GM12865 (cell line): ENCODE data around the gene SEMA5A.

ENCODE experiments used
- DNase-seq: peaks from one replicate; pipeline ENCODE4 v3.0.0; 2010; ENCODE audit warnings: low read depth
- H3K4me3 ChIP-seq: 2 replicates; pipeline ENCODE4 v1.5.1; 2011; ENCODE audit warnings: mild to moderate bottlenecking, low read depth, low read length, control low read depth
- TF ChIP-seq, protein P1 (sequence below): IDR thresholded peaks from 2 replicates; pipeline ENCODE4 v1.5.1; 2011; ENCODE audit warnings: low read length, control low read depth, low read depth, inconsistent platforms; ENCODE audit not compliant: insufficient read depth; ENCODE audit errors: missing control alignments

Gene SEMA5A

DNA sequence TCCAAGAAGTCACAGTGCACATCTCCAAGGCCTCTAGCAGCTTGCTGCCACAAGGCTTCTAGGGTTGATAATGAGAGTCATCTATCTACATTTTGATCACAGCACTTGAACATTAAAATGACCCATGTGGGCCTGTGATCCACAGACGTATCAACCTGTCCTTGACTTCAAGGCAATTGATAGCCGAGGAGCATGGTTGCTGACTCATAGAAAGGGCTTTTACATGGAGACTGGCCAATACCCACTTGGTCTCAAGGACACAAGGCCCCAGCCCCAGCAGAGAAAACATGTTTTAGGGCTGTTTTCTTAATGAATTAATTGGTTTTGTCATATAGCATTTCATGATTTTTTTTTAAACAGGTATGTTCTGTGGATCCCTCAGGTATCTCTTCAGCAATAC is 314.0 kb downstream of the SEMA5A start:
- no peak for DNase-seq
- TF ChIP-seq, protein P1, sequence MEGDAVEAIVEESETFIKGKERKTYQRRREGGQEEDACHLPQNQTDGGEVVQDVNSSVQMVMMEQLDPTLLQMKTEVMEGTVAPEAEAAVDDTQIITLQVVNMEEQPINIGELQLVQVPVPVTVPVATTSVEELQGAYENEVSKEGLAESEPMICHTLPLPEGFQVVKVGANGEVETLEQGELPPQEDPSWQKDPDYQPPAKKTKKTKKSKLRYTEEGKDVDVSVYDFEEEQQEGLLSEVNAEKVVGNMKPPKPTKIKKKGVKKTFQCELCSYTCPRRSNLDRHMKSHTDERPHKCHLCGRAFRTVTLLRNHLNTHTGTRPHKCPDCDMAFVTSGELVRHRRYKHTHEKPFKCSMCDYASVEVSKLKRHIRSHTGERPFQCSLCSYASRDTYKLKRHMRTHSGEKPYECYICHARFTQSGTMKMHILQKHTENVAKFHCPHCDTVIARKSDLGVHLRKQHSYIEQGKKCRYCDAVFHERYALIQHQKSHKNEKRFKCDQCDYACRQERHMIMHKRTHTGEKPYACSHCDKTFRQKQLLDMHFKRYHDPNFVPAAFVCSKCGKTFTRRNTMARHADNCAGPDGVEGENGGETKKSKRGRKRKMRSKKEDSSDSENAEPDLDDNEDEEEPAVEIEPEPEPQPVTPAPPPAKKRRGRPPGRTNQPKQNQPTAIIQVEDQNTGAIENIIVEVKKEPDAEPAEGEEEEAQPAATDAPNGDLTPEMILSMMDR = no peak
- H3K4me3 ChIP-seq = no peak overlapping the region

DNA sequence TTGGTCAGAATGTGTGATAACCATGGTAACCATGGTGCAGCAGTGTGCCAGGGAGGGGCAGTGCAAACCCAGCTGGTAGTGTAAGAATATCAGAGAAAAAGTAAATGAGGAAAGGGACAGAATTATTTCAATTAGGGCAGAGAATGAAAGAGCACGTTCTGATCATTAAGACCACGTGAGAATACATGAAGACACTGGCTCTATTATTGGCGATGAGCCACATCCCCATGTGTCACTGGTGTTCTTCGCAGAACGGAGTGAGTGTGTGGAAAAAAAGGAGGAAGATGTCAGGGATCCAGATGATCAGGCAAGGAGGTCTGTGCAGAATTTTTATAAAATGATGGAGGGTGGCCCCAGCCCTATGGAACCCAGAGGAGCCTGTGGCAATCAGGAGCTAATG is 315.5 kb downstream of the SEMA5A start:
- TF ChIP-seq, protein P1 = no peak
- DNase-seq = no peak
- no peak overlapping the region for H3K4me3 ChIP-seq

DNA sequence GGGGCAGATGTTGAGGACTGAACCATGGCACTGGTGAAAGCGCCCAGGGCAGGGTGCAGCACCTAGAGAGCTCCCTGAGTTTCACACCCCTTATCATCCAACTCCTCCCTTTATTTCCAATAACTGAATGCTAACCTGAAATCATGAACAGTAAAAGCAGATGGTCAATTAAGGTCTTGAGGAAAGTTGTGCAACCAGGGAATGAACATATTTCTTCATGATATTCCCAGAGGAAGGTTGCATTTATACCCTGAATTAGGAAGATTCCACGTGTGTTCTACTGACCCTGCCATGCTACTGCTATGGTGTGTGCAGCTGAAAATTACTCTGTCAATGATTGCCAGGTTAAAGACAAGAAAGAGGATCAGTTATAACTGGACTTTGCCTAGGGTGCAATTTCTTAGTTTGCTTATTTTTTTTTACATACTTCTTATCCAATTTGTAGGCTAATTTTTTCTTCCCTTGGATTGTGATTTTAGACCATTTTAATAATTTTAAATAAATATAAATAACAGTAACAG is 319.8 kb downstream of the SEMA5A start:
- TF ChIP-seq, protein P1 = no peak
- DNase-seq = no peak
- no peak overlapping the region for H3K4me3 ChIP-seq

DNA sequence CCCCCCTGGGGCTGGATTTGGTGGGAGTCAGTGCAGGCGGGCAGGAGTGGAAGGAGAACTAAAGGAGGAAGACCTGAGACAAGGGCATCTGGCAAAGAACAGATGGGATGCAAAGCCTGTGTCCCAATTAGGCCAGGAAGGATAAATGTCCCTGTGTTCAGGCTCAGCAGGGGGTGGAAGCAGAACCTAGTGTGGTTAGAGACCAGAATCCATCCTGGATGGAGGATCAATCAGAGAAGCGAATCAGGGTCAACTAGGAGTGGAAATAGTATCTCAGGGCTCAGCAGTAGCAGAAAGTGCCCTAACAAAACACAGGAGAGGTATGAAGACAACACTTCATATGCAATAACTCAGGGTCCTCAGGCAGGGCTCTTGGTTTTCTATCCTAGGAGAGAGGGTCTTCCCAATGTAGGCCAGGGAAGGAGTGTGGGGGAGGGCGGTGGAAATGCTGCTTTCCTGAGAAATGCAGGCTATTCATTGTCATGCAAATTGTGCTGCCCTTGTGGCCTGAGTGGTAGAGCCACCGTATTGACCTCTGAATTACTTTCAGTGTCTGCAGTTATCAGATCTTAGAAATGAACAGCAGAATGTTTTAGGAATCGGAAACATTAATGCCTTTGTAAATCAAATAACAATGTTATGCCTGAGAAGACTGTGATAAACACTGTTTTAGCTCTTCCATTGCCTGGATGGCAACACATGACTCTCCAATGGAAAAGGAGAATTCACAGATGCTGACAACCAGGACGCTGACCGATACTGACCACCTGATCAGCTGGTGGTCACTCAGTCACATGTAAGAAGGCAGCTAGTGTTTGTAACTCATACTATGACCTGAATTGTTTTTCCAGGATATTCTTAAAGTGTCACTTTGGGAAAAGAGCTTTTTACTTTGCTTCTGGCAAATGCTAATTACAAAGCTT is 323.6 kb downstream of the SEMA5A start:
- H3K4me3 ChIP-seq = no peak overlapping the region
- TF ChIP-seq, protein P1 = no peak

DNA sequence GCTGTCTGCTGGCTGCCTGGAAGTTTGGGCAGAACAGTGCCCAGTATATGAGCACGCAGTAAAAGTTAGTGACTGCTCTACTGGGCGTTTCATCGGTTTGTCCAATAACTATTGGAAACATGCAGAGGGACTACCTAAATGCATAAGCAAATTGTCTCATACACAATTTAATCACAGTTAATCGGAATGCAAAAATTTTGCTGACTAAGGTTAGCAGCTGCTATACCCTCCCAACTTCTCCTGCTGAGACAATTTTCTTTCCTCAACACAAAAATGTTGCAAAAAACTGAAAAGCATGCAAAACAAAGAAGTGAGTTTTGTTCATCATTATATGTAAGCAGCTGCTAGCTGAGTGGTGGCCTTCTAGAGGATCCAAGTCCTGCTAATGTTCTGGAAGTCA is 327.5 kb downstream of the SEMA5A start:
- TF ChIP-seq, protein P1 = no peak
- DNase-seq = no peak
- no peak overlapping the region for H3K4me3 ChIP-seq

More for the DNA sequence above, 323.6 kb downstream of the SEMA5A start:
- no peak for DNase-seq

DNA sequence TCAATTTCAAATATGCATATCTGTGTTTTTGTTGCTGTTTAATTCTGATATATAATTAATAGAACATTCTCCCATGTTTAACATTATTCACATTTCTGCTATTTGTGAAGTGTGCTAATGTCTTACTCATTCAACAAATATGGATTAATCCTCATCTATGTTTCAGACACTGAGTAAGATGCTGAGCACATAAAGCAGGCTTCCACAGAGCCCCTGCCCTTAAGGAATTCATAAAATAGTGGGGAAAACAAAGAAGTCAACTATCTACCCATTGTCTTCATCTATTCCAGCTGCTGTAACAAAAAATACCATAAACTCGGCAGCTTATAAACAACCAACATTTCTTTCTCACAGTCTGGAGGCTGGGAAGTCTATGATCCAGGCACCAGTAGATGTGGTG is 333.3 kb downstream of the SEMA5A start:
- DNase-seq = no peak
- no peak overlapping the region for H3K4me3 ChIP-seq
- TF ChIP-seq, protein P1 = no peak
